ENCODE measurements around the gene MYH7. TPM values are rescaled to one million over a fixed set of nuclear protein-coding genes. Genes with fewer than 3 reads are reported as not detected.

Gene MYH7
- total RNA-seq, 1 experiment from 2014 or later: 0.20 TPM

DNA sequence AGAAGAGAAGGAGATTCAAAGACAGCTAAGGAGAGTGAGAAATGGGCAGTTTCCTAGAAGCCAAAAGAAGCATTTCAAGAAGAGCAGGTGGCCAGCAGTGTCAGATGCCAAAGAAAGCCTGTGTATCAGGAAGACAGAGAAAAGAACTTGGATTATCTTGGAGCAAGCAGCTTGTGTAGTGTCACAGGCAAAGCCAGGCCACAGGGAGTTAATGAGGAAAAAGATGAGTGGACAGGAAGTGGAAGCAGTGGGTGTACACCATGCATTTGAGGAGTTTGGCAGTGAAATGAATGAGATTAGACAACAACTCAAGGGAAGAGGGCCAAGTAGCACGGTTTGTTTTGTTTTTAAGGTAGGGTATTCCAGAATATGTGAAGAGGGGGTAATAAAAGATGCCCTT is 5.6 kb upstream of the MYH7 start:
- no peaks in the 10 kb centered on the region for H3K9me3 ChIP-seq (replicated peaks)
- peak in 1 of 2 experiments; percentile 33 for DNase-seq
- no peak overlapping the region for H3K4me3 ChIP-seq
- H3K27ac ChIP-seq: no peak overlapping the region
- no peaks in the 10 kb centered on the region for H3K36me3 ChIP-seq
- no peaks in the 10 kb centered on the region for H3K27me3 ChIP-seq
- peaks cover 55% of the 10 kb centered on the region for H3K4me1 ChIP-seq

- peak overlapping the region; percentile 85 for H3K27ac ChIP-seq
- no peaks in the 10 kb centered on the region for H3K27me3 ChIP-seq
- H3K36me3 ChIP-seq: no peaks in the 10 kb centered on the region
- H3K4me3 ChIP-seq: no peak overlapping the region
- no peak for DNase-seq
- H3K4me1 ChIP-seq: peaks cover 62% of the 10 kb centered on the region
- H3K9me3 ChIP-seq (replicated peaks): no peaks in the 10 kb centered on the region
Observed at GRCh38 chr14:23439107-23439835, 3.8 kb upstream of the MYH7 start.

GRCh38 chr14:23438101-23438971 is 2.9 kb upstream of the MYH7 start:
- peak overlapping the region; percentile 35 for H3K4me3 ChIP-seq
- no peaks in the 10 kb centered on the region for H3K36me3 ChIP-seq
- H3K4me1 ChIP-seq: peaks cover 52% of the 10 kb centered on the region
- peak overlapping the region; percentile 85 for H3K27ac ChIP-seq
- no peaks in the 10 kb centered on the region for H3K27me3 ChIP-seq
- no peaks in the 10 kb centered on the region for H3K9me3 ChIP-seq (replicated peaks)
- peak; percentile 92 to 96 for DNase-seq

DNA sequence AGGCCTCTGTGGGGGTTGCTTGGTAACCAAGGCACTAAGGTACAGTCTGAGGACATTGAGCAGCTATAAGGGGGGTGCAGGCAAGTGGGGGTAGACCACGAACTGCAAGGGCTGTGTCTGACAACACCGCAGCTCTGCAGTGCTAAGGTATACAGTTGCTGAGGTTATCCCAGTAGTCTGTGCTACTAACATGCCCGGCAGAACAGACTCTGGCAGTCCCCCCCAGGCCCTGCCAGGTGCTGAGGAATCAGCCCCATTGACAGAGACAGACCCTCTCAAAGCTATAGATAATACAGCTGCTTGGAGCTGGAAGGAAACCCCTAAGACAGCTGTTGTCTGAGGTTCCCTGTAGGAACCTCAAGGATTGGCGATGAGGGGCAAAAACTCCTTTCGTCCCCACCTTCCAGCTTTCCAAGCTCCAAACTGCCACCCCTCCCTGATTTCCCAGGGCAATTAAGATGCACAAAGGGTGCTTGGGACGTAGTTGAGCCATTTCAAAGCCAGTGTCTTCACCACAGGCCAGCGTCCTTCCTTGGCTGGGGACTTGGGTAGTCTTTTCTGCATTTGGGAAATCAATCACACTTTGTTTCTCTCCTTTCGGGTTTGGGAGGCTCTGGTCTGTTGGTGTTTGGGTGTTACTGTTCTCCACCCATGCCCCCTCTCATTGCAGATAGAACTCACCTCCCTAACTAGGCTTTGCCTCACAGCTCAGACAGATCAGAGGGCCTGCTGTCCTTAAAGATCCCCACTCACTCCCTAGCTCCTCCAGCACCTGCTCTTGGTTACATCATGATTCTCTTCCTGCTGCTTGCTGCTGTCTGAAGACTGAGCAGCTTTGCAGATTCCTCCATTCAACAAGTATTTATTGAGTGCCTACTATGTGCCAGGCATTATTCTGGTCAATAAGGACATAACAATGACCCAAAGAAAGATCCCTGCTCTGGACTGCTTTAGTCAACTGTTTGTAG is 2.0 kb upstream of the MYH7 start:
- peaks cover 49% of the 10 kb centered on the region for H3K4me1 ChIP-seq
- peak in 1 of 2 experiments; percentile 61 for DNase-seq
- H3K27ac ChIP-seq: peak overlapping the region; percentile 85
- H3K4me3 ChIP-seq: peak overlapping the region; percentile 35; the same call in 1 of the 2 replicates
- no peaks in the 10 kb centered on the region for H3K9me3 ChIP-seq (replicated peaks)
- H3K36me3 ChIP-seq: no peaks in the 10 kb centered on the region
- no peaks in the 10 kb centered on the region for H3K27me3 ChIP-seq

GRCh38 chr14:23436327-23437132 is 1.1 kb upstream of the MYH7 start:
- H3K4me3 ChIP-seq: no peak overlapping the region
- H3K9me3 ChIP-seq (replicated peaks): no peaks in the 10 kb centered on the region
- peak overlapping the region; percentile 50 for H3K27ac ChIP-seq
- no peaks in the 10 kb centered on the region for H3K27me3 ChIP-seq
- H3K36me3 ChIP-seq: no peaks in the 10 kb centered on the region
- peak in 1 of 2 experiments; percentile 16 for DNase-seq
- peaks cover 49% of the 10 kb centered on the region for H3K4me1 ChIP-seq

DNA sequence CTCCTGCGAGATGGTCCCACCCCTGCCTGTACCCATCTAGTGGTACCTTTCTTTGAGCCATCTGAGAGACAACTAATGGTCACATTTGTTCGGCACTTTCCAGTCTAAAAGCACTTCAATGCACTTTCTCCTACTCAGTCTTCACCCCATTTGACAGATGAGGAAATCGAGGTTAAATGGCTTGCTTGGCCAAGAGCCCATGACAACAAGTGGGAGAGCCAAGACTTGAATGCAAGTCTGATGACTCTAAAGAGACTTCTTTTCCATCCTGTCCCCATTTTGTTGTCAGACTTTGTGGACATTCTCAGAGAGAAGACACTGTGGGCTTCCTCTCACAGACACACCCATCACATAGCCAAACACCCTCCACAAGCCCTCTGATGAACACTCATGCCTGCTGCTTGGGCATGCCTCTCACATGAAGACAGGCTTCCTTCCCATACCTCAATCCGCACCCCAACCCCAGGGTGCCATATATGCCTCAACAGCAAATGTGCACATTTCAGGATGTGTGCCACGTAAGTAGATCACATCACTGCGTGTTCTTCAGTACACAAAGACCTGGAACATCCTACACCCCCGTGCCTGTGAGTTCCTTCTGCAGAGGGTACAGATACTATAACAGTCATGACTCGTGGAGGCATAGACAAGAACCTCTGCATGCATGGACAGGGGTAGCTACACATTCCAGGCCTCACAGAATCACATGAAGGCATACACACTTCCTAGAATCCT is 805 bp downstream of the MYH7 start:
- Histone ChIP-seq H3K27ac (no peak overlapping the region), H3K9me3 (replicated peaks) (no peaks in the 10 kb centered on the region), H3K4me3 (no peak overlapping the region), H3K4me1 (peaks cover 46% of the 10 kb centered on the region), H3K36me3 (no peaks in the 10 kb centered on the region), H3K27me3 (no peaks in the 10 kb centered on the region)
- no peak for DNase-seq

GRCh38 chr14:23433457-23433856 is 2.0 kb downstream of the MYH7 start:
- no peaks in the 10 kb centered on the region for H3K36me3 ChIP-seq
- peaks cover 37% of the 10 kb centered on the region for H3K4me1 ChIP-seq
- no peaks in the 10 kb centered on the region for H3K9me3 ChIP-seq (replicated peaks)
- no peak overlapping the region for H3K27ac ChIP-seq
- no peaks in the 10 kb centered on the region for H3K27me3 ChIP-seq
- no peak overlapping the region for H3K4me3 ChIP-seq
- DNase-seq: no peak

GRCh38 chr14:23432946-23433345 is 2.5 kb downstream of the MYH7 start:
- H3K36me3 ChIP-seq: no peaks in the 10 kb centered on the region
- H3K27ac ChIP-seq: no peak overlapping the region
- H3K9me3 ChIP-seq (replicated peaks): no peaks in the 10 kb centered on the region
- DNase-seq: no peak
- H3K4me1 ChIP-seq: peaks cover 32% of the 10 kb centered on the region
- H3K27me3 ChIP-seq: no peaks in the 10 kb centered on the region
- no peak overlapping the region for H3K4me3 ChIP-seq

DNA sequence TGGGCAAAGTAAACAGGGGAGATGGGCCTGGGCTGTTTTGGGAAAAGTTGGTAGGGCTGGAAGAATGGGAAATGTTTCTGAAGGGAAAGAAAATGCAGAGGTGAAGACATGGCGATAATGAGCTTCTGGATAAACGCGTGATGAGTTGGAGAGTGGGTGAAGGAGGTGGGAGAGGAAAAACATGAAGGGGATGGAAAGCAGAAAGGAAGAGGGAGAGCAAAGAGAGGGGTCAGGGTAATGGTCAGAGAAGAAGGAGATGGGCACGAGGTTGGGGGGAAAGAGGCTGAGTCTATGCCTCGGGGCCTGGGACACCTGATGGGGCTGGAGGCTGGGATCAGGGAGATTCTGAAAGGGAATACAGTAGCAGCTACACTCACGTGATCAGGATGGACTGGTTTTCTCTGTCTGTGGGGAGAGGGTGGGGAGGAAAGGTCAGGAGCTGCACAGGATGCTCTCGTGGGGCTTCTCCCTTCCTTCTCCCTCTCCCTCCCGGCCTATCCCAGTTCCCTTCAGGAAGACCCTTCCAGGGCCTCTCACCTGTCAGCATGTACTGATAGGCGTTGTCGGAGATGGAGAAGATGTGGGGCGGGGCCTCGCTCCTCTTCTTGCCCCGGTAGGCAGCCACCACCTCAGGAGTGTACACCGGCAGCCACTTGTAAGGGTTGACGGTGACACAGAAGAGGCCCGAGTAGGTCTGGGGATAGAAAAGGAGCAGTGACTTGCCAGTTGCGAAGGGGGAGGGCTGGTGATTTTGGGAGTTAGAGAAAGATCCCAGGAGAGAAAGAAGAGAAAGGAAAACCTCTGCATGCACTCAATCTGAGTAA is 3.1 kb downstream of the MYH7 start:
- Histone ChIP-seq H3K27me3 (no peaks in the 10 kb centered on the region), H3K4me1 (peaks cover 26% of the 10 kb centered on the region), H3K4me3 (no peak overlapping the region), H3K27ac (no peak overlapping the region), H3K9me3 (replicated peaks) (no peaks in the 10 kb centered on the region), H3K36me3 (no peaks in the 10 kb centered on the region)
- no peak for DNase-seq

DNA sequence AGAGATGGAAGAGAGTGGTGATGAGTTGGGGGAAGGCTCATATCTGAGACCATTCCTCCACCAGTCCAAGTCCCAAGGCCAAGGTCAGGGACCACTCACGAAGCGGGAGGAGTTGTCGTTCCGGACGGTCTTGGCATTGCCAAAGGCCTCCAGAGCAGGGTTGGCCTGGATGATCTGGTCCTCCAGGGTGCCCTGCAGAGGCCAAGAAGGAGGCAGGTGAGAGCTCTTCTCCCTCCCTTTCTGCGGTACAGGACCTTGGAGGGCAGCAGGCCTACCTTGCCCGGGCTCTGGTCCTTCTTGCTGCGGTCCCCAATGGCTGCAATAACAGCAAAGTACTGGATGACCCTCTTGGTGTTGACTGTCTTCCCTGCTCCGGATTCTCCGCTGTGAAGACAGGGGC is 4.0 kb downstream of the MYH7 start:
- Histone ChIP-seq H3K9me3 (replicated peaks) (no peaks in the 10 kb centered on the region), H3K27me3 (no peaks in the 10 kb centered on the region), H3K36me3 (no peaks in the 10 kb centered on the region), H3K27ac (no peak overlapping the region), H3K4me3 (no peak overlapping the region), H3K4me1 (peaks cover 18% of the 10 kb centered on the region)
- DNase-seq: no peak

- H3K4me3 ChIP-seq: no peak overlapping the region
- peak; percentile 57 to 65 for DNase-seq
Observed at GRCh38 chr14:23430723-23431085, 4.8 kb downstream of the MYH7 start.

GRCh38 chr14:23430016-23430722 is 5.3 kb downstream of the MYH7 start:
- no peaks in the 10 kb centered on the region for H3K36me3 ChIP-seq

More at GRCh38 chr14:23430723-23431085, 4.8 kb downstream of the MYH7 start:
- Histone ChIP-seq H3K27me3 (no peaks in the 10 kb centered on the region), H3K4me1 (peaks cover 10% of the 10 kb centered on the region), H3K36me3 (no peaks in the 10 kb centered on the region), H3K9me3 (replicated peaks) (no peaks in the 10 kb centered on the region), H3K27ac (no peak overlapping the region)

More at GRCh38 chr14:23430016-23430722, 5.3 kb downstream of the MYH7 start:
- H3K4me1 ChIP-seq: peaks cover 5% of the 10 kb centered on the region
- no peak overlapping the region for H3K27ac ChIP-seq
- no peak for DNase-seq
- no peaks in the 10 kb centered on the region for H3K9me3 ChIP-seq (replicated peaks)
- no peaks in the 10 kb centered on the region for H3K27me3 ChIP-seq
- no peak overlapping the region for H3K4me3 ChIP-seq
